Tibial artery (tissue), 4 donors: Measurements from ENCODE around the gene CLPSL2.
A peak's percentile ranks its signal among the peaks of the same experiment; 100 is the strongest.

ENCODE experiments used
- DNase-seq, 2 donors: peaks; one replicate each; pipeline ENCODE4 v3.0.0-alpha.2; 2019
- H3K27ac ChIP-seq, 2 donors: fragments of 200-600 bp; sonication (generic) in 1 of 2; 1 replicate in 1 of 2; 2 replicates in 1 of 2; pipeline ENCODE4 v1.5.1; 2018 to 2019; ENCODE audit warnings: mild to moderate bottlenecking in 1 of 2
- H3K27me3 ChIP-seq, 2 donors: fragments of 200-600 bp; sonication (generic) in 1 of 2; one replicate each; pipeline versions ENCODE4 v1.5.1 to v1.6.0; 2016 to 2019
- H3K36me3 ChIP-seq, 3 donors: fragments of 200-600 bp; sonication (generic) in 2 of 3; one replicate each; pipeline ENCODE4 v1.5.1; 2016 to 2019; ENCODE audit warnings: mild to moderate bottlenecking in 2 of 3
- H3K4me1 ChIP-seq, 4 donors: fragments of 200-600 bp; sonication (generic) in 2 of 4; 1 replicate in 3 of 4; 2 replicates in 1 of 4; pipeline ENCODE4 v1.5.1; 2016 to 2019
- H3K4me3 ChIP-seq, 2 donors: fragments of 200-600 bp; sonication (generic) in 1 of 2; 1 replicate in 1 of 2; 2 replicates in 1 of 2; pipeline ENCODE4 v1.5.1; 2018 to 2019; ENCODE audit warnings: mild to moderate bottlenecking in 2 of 2
- H3K9me3 ChIP-seq, 3 donors: fragments of 200-600 bp; sonication (generic) in 1 of 3; one replicate each; pipeline ENCODE4 v1.5.1; 2016 to 2019
- intact Hi-C: fragments of 100-400 bp; cut with DNase I; formaldehyde crosslinking; loops from one replicate; pipeline ENCODE4 v1.15.0; 2023; ENCODE audit warnings: low total_unique reads
- TF ChIP-seq, protein P1 (sequence below), 2 experiments: fragments of 200-600 bp in 1 of 2; fragments of 450-650 bp in 1 of 2; IDR thresholded peaks; one replicate each; pipeline ENCODE4 v1.5.1; 2017 to 2019; ENCODE audit warnings: antibody characterized with exemption in 2 of 2, mild to moderate bottlenecking in 1 of 2, moderate library complexity in 1 of 2

CLPSL2 gene

GRCh38 chr6:35777356-35778102, 1.1 kb downstream of the CLPSL2 start:
- TF ChIP-seq, protein P1, sequence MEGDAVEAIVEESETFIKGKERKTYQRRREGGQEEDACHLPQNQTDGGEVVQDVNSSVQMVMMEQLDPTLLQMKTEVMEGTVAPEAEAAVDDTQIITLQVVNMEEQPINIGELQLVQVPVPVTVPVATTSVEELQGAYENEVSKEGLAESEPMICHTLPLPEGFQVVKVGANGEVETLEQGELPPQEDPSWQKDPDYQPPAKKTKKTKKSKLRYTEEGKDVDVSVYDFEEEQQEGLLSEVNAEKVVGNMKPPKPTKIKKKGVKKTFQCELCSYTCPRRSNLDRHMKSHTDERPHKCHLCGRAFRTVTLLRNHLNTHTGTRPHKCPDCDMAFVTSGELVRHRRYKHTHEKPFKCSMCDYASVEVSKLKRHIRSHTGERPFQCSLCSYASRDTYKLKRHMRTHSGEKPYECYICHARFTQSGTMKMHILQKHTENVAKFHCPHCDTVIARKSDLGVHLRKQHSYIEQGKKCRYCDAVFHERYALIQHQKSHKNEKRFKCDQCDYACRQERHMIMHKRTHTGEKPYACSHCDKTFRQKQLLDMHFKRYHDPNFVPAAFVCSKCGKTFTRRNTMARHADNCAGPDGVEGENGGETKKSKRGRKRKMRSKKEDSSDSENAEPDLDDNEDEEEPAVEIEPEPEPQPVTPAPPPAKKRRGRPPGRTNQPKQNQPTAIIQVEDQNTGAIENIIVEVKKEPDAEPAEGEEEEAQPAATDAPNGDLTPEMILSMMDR (IDR thresholded peaks at IDR 0.05) = no peak
- H3K36me3 ChIP-seq = no peaks in the 10 kb centered on the region
- no peak overlapping the region for H3K4me3 ChIP-seq
- peaks cover 0 to 10% (median 7%) of the 10 kb centered on the region in 4 donors for H3K4me1 ChIP-seq
- no peaks in the 10 kb centered on the region for H3K9me3 ChIP-seq
- H3K27ac ChIP-seq = no peak overlapping the region
- intact Hi-C loops = no loop called here
- DNase-seq = no peak
- peaks cover 0 to 52% of the 10 kb centered on the region in 2 donors for H3K27me3 ChIP-seq

- Histone ChIP-seq H3K27me3 (peaks cover 0 to 58% of the 10 kb centered on the region in 2 donors), H3K27ac (no peak overlapping the region), H3K36me3 (no peaks in the 10 kb centered on the region), H3K9me3 (no peaks in the 10 kb centered on the region), H3K4me3 (no peak overlapping the region), H3K4me1 (peaks cover 0 to 10% (median 7%) of the 10 kb centered on the region in 4 donors)
- DNase-seq = no peak
- TF ChIP-seq, protein P1 (IDR thresholded peaks at IDR 0.05) = no peak
- intact Hi-C loops = no loop called here
Measured at GRCh38 chr6:35778437-35778836, 2.0 kb downstream of the CLPSL2 start.

GRCh38 chr6:35780719-35781118, 4.3 kb downstream of the CLPSL2 start, which contains the start of gene CLPSL1:
Gene CLPSL1, plus strand, starts transcription at chr6:35781019. Its CDS starts 92 bp downstream, at chr6:35781111.
- intact Hi-C loops = no loop called here

GRCh38 chr6:35781290-35781689, 4.9 kb downstream of the CLPSL2 start:
- no peak overlapping the region for H3K4me3 ChIP-seq
- DNase-seq = peak in 1 of 2 donors; percentile 47
- no peaks in the 10 kb centered on the region for H3K36me3 ChIP-seq
- H3K4me1 ChIP-seq = peaks cover 0 to 9% (median 4%) of the 10 kb centered on the region in 4 donors
- no peak overlapping the region for H3K27ac ChIP-seq
- intact Hi-C loops = no loop called here
- peaks cover 0 to 39% of the 10 kb centered on the region in 2 donors for H3K27me3 ChIP-seq
- TF ChIP-seq, protein P1 (IDR thresholded peaks at IDR 0.05) = no peak
- no peaks in the 10 kb centered on the region for H3K9me3 ChIP-seq

More at GRCh38 chr6:35780719-35781118, 4.3 kb downstream of the CLPSL2 start, which contains the start of gene CLPSL1:
- Histone ChIP-seq H3K27ac (no peak within 1 kb of the TSS), H3K27me3 (peaks cover 0 to 40% of the 10 kb centered on the region in 2 donors), H3K36me3 (no peaks in the 10 kb centered on the region), H3K9me3 (no peaks in the 10 kb centered on the region), H3K4me1 (peaks cover 0 to 10% (median 7%) of the 10 kb centered on the region in 4 donors), H3K4me3 (no peak within 1 kb of the TSS)
- TF ChIP-seq, protein P1 (IDR thresholded peaks at IDR 0.05) = no peak
- no peak for DNase-seq

DNA sequence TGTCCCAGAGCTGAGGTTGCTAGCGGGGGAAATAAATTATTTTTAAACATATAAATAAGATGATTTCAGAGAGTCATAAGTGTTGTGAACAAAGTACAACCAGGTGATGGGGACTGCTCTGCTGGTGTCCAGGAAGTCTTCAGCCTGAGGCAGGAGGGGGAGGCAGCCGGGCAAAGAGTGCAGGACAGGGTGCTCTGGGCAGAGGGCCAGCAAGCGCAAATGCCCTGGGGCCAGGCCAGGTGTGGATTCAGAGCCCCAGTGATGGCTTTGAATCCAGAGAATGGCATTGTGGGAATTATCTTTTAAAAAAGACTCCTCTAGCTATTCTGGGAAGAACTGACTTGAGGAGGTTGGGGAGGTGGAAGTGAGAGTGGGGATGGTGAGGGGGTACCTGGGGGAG, 6.0 kb downstream of the CLPSL2 start:
- intact Hi-C loops = no loop called here
- no peaks in the 10 kb centered on the region for H3K4me1 ChIP-seq
- no peaks in the 10 kb centered on the region for H3K9me3 ChIP-seq
- DNase-seq = no peak
- no peak overlapping the region for H3K4me3 ChIP-seq
- no peak overlapping the region for H3K27ac ChIP-seq
- peaks cover 0 to 39% of the 10 kb centered on the region in 2 donors for H3K27me3 ChIP-seq
- TF ChIP-seq, protein P1 (IDR thresholded peaks at IDR 0.05) = no peak
- no peaks in the 10 kb centered on the region for H3K36me3 ChIP-seq
